Measurements from ENCODE around the gene IL33.

IL33 gene

DNA sequence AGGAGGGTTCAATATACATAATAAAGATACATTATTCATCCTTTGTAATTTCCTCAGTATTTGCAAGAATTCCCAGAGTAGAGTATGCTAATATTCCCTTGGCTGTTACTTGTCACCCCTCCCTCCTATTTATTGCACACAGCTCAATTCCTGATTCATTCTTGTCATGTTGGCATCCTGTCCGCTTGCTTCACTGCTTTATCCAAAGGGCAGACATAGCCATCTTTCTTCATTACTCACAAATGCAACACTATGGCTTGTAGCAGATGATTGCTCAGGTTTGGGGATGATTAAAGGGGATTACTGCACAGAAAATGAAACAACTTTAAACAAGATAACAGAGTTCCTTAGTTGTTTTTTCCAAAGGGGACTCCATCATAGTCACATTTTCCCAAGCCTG lies 1.2 kb upstream of the IL33 start:
- TF ChIP-seq CTCF (IDR thresholded peaks at IDR 0.05; ENCODE audit: borderline replicate concordance, control extremely low read depth, extremely low read depth, insufficient read depth, missing control alignments) = no peak
- in situ Hi-C loops (cut with MboI; ENCODE audit: low sequenced_read_pairs, unreplicated experiment) = no loop called here
- DNase-seq (ENCODE audit: low spot score) = no peak

- no peak for TF ChIP-seq CTCF (IDR thresholded peaks at IDR 0.05; ENCODE audit: borderline replicate concordance, control extremely low read depth, extremely low read depth, insufficient read depth, missing control alignments)
- in situ Hi-C loops (cut with MboI; ENCODE audit: low sequenced_read_pairs, unreplicated experiment) = no loop called here
- DNase-seq (ENCODE audit: low spot score) = no peak
Observed at GRCh38 chr9:6214903-6215302, 704 bp upstream of the IL33 start.

DNA sequence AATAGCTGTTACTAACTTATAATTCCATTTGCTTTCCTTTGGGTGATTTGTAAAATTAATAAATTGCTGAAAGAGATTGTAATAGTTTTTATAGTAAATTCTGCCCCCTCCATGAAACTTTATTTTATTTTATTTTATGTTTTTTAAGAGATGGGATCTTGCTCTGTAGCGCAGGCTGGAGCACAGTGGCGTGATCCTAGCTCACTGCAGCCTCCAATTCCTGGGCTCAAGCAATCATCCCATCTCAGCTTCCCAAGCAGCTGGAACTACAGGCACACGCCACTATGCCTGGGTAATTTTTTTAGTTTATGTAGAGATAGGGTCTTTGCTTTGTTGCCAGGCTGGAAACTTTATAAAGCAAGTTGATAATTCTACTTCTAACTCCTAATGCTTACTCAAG lies 395 bp downstream of the IL33 start:
- in situ Hi-C loops (cut with MboI; ENCODE audit: low sequenced_read_pairs, unreplicated experiment) = no loop called here
- no peak for TF ChIP-seq CTCF (IDR thresholded peaks at IDR 0.05; ENCODE audit: borderline replicate concordance, control extremely low read depth, extremely low read depth, insufficient read depth, missing control alignments)
- DNase-seq (ENCODE audit: low spot score) = no peak

- in situ Hi-C loops (cut with MboI; ENCODE audit: low sequenced_read_pairs, unreplicated experiment) = no loop called here
- DNase-seq (ENCODE audit: low spot score) = no peak
- no peak for TF ChIP-seq CTCF (IDR thresholded peaks at IDR 0.05; ENCODE audit: borderline replicate concordance, control extremely low read depth, extremely low read depth, insufficient read depth, missing control alignments)
Observed at GRCh38 chr9:6216951-6217350, 1.3 kb downstream of the IL33 start.

DNA sequence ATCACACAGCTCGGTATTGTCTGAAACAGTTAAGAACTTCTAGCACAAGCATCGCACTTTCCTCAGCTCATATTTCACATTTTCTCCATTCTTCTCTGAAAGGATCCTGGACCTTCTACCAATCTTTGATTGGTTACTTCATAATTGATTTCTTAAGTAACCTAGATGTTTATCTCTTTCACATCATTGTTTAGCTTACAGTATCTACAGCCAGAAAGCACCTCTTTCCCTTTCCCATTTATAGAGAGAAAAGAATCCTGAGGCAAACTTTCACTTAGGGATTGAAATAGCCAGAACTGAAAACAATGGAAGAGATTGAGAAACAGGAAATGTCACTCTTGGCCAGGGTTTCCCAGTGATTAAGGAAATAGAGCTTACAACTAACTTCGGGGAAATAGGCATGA lies 2.5 kb downstream of the IL33 start:
- DNase-seq (ENCODE audit: low spot score) = no peak
- no peak for TF ChIP-seq CTCF (IDR thresholded peaks at IDR 0.05; ENCODE audit: borderline replicate concordance, control extremely low read depth, extremely low read depth, insufficient read depth, missing control alignments)
- in situ Hi-C loops (cut with MboI; ENCODE audit: low sequenced_read_pairs, unreplicated experiment) = no loop called here

DNA sequence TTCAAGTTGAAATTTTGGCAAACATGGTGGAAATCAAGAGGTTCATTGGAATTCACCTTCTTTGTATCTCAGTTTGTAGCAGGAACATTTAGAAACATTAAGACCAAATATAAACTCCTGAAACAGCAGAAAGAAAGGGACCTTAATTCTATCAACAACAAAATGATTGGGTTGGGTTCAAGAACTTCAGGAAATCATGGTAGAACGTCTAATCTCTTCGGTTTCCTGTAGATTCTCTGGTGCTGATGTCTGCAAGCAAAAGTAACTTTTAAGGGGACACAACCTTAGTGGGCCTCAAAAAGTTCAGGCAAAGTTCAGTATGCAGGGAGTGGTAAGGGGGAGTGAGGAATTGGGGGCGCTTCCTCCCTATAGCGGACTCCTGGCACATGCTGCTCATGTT lies 3.4 kb downstream of the IL33 start:
- DNase-seq (ENCODE audit: low spot score) = no peak
- in situ Hi-C loops (cut with MboI; ENCODE audit: low sequenced_read_pairs, unreplicated experiment) = no loop called here
- no peak for TF ChIP-seq CTCF (IDR thresholded peaks at IDR 0.05; ENCODE audit: borderline replicate concordance, control extremely low read depth, extremely low read depth, insufficient read depth, missing control alignments)

DNA sequence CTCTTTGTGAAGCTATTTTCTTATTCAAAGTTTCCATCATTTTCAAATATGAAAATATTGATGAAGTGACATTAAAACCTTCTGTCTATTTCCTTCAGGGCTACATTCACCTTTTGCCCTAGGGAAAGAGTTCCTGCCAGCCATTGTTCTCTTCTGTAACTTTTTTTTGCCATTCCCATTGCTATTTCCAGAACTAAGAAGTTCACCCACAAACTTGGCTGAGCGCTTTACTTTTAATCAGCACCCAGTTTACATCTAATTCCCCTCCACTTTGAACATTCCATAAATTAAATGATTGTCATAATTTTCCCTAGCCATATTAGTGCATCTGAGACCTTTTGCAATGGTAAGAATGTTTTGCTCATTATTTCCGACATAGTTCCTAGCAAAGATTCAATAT lies 4.4 kb downstream of the IL33 start:
- in situ Hi-C loops (cut with MboI; ENCODE audit: low sequenced_read_pairs, unreplicated experiment) = no loop called here
- DNase-seq (ENCODE audit: low spot score) = no peak
- no peak for TF ChIP-seq CTCF (IDR thresholded peaks at IDR 0.05; ENCODE audit: borderline replicate concordance, control extremely low read depth, extremely low read depth, insufficient read depth, missing control alignments)

Data from GM13976 (cell line).